HG02884 (cell line): Measurements from ENCODE around the gene C11orf21.

Experiments used
- ATAC-seq: cut with Tn5 transposase; IDR thresholded peaks from one replicate; pipeline ENCODE4 v1.9.1; 2021; ENCODE audit warnings: mild to moderate bottlenecking, moderate library complexity; ENCODE audit not compliant: unreplicated experiment

C11orf21 gene

DNA sequence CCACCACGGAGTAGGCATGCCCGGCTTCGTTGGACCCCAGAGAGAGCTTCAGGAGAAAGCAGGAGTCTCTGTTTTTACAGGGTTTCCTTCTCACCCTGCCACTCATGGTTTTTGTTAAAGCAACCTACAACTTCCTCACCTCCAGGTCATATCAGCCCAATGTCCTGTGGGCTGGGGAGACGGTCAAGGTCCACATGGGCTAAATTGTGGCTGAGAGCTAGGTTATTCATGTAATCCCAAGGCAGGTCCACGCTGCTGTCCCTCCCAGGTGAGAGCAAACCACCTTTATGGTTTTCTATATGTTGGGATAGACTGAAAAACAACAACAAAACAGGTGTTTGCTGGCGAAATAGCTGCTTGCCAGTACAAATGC, 19.6 kb upstream of the C11orf21 start:
- ATAC-seq = no peak

- no peak for ATAC-seq
Measured at GRCh38 chr11:2320568-2321310, 19.0 kb upstream of the C11orf21 start.

- ATAC-seq = no peak
Measured at GRCh38 chr11:2319791-2320472, 18.2 kb upstream of the C11orf21 start.

- ATAC-seq = no peak
Measured at GRCh38 chr11:2318707-2319106, 17.0 kb upstream of the C11orf21 start.

DNA sequence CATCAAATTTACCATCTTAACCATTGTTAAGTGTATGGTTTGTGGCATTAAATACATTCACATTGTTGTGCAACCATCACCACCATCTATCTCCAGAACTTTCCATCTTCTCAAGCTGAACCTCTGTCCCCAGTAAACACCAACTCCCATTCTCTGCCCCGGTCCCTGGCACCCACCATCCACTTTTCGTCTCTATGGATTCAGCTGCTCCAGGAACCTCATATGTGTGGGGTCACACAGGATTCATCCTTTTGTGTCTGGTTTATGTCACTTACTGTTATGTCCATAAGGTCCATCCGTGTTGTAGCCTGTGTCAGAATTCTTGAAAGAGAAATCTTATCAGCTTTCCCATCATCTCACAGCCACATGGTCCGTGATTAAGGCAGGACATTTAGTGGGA, 16.4 kb upstream of the C11orf21 start:
- ATAC-seq = no peak

DNA sequence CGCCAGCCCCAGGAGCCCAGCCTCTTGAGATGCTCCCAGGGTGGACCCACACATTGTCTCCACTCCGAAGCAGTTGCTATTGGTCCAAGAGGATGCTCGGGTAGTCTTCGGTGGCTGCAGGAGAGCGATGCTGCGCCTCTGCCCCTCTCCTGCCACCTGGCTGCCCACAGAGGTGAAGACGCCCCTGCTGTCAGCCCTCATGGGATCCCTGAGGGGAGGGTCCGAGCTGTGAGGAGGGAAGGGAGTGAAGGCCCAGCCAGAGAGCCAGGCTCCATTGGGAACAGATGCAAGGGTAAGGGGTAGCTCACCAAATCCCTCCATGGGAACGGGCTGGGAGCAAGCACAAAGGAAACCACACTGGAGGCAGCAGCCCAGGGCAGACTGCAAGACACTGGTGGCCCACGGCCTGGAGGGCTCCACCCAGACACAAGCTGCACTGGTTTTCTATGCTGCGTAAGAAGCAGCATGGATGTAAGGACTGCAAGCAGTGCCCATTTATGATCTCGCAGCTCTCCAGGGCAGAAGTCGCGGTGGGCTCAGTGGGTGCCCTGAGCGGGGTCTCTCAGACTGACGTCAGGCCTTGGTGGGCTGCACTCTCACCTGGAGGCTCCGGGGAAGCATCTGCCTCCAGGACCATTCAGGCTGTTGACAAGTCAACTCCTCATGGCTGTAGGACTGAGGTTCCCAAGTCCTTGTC, 15.8 kb upstream of the C11orf21 start:
- ATAC-seq = no peak

- ATAC-seq = no peak
Measured at GRCh38 chr11:2316963-2317244, 15.2 kb upstream of the C11orf21 start.

- ATAC-seq = no peak
Measured at GRCh38 chr11:2316169-2316962, 14.6 kb upstream of the C11orf21 start.

DNA sequence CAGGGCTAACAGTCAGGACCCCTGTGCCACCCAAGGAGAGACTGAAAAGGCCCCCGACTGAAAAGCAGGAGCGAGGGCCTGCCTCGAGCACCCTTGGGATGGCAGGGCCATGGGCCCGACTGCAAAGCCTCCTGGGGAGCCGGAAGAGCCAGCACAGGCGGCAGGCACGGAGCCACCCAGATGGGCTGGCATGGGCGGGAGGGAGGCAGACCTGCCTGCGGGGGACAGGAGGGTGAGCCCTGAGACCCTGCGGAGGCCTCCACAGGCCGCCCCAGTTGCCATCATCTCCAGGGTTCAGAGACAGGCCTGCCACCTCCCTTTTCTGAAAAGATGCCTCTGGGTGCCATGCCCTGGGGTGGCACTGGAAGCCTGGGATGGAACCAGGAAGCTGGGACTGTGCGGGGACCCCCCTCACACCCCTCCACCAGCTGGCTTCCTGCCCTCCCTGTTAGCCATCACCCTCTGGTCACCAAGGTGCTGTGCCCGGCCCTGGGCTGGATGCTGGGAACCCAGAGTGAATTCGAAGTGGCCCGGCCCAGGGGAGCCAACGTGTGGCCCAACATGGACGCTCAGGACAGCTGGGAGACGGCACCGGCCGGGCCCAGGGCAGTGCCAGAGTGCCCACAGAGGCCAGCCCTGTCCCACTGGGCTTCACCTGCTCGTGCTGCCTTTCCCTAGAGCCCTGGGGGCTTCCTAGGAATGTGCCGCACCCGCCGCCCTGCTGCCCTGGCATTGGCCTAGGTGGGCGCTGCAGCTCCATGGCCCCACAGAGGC, 13.9 kb upstream of the C11orf21 start:
- ATAC-seq = no peak

DNA sequence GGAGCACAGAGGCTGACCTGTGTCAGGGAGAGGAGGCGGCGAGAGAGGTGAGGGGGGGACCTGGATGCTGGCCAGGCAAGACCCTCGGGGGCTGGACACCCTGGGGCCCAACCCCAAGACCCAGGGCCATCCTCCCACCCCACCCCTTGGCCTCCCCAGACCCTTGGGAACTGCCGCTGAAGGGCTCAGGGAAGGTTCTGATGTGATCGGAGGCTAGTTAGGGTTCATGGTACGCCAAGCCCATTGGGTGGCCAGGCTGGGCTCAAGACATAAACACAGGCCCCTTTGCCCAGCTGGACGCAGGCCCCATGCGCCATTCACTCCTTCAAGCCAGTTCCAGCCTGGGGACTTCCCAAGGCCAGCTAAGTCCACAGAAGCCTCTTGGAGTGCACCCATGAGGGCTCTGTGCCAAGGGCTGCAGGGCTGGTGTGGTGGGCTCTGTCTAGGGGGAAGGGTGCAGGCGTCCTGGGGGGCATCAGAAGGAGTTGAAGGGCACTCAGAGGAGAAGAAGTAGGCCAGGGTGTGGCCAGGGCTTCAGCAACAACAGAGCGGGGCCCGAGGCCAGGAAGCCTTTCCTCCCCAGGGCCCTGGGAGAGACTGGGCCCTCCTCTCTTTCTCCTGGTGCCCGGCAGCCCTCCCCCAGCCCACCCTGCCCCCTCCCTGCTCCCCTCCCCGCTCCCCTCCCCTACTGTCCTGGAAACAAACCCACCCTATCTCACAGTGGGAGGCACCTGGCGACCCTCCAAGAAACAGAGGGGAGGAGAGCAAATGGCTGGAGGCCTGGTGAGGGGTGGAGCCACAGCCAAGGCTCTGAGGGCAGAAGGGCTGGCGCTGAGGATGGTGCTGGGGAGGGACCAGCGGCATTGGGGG, 13.0 kb upstream of the C11orf21 start:
- no peak for ATAC-seq

GRCh38 chr11:2314136-2314524, 12.4 kb upstream of the C11orf21 start:
- no peak for ATAC-seq

DNA sequence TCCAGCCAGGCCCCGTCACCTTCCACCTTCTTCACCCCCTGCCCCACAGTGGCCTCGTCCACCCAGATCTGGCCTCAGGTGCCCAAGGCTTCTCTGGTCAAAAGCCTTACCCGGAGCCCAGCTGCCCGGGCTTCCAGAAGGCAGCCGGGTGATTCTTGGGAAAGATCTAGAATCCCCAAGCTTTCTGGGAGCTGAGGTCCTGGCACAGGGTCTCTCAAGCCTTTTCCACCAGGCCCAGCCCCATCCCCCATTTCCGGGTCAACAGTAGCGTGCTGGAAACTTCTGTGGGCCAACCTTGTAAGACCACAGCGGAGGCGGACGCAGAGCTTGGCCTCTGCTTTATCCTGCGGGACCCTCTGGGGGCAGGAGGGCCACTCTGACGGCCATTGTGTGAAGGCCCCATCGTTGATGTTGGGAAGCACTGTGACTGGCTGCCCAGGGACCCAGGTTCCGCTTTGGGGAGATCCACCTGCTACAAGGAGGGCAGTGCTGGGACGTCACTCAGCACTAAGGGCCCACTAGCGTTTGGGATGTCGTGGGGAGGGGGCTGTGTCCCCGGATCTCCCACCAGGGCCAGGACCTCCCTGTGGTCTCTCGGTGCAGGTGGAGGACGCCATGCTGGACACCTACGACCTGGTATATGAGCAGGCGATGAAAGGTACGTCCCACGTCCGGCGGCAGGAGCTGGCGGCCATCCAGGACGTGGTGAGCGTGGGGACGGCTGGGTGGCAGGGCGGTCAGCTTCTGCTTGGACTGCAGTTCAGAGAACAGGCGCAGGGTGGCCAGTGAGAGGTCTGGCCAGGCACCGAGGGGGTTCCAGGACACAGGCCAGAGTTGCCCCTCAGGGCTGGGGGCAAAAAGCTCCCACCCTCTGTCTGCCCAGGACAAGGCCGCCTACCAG, 11.6 kb upstream of the C11orf21 start:
- ATAC-seq = no peak

- no peak for ATAC-seq
Measured at GRCh38 chr11:2312232-2313042, 10.7 kb upstream of the C11orf21 start.

GRCh38 chr11:2311353-2312133, 9.8 kb upstream of the C11orf21 start:
- no peak for ATAC-seq

DNA sequence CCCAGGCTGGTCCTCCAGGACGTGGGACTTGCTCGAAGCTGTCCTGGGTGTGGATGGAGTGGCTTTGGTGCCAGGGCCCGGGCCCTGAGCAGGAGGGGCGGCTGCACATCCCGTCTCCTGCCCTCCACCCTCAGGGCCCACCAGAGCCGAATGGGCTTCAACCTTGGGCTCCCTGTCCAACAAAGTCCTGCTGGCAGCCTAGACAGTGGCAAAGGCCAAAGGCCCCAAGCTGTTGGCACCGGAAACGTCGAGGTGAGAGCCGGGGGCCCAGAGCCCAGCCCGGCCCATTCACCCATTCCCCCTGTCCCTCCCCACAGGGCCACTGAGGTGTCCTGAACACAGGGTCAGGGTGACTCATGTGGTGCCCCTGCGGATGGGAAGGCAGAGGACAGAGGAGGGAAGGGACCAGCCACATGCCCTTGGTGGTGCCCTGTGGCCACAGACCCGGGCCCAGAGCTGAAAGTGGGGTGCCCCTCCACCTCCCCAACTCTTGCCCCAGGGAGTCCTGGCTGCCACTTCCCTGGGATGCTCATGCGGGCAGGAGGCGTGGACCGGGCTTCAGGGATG, 9.2 kb upstream of the C11orf21 start:
- ATAC-seq = no peak

DNA sequence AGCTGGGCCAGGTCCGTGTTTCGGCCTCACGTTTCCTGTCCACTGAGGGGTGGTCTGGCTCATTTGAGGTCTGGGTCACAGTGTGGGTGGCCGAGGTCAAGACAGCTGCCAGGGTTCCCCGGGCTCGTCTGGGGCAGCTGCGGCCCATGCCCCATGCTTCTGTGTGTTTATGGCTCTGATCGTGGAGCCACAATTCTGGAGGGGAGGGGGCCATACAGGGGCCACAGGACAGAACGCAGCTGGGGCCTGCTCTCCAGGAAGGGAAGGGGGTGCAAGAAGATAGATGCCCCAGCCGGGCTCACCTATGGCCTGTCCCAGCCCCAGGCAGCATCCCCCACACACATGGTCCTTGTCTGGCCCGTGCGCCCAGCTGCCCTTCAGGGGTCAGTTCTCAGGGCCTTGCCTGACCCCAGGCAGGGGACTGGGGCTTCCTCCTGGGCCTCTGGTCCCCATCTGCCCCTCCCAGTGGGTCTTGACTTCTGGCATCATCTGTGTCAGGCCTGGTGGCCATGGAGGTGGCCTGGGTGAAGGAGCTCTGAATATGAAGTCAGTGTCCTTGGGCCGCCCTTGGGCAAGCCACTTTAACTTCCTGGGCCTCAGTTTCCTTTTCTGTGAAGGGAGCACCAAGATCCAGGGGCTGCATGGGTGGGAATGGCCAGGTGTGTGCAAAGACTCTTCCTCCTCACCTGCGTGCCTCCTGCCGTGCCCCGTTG, 8.5 kb upstream of the C11orf21 start:
- no peak for ATAC-seq
